Natural killer cell (primary cell): ENCODE results near the gene FLOT1. TPM values are rescaled to one million over a fixed set of nuclear protein-coding genes. Genes with fewer than 3 reads are reported as not detected.

Source experiments
- ATAC-seq, 3 donors: fragments of 150-1000 bp in 2 of 3; fragments of 200-7000 bp in 1 of 3; cut with Tn5 transposase; 1 replicate in 1 of 3; 2 replicates in 2 of 3; pipeline ENCODE4 v1.10.0; 2021; ENCODE audit warnings: mild to moderate bottlenecking in 2 of 3, moderate library complexity in 2 of 3
- DNase-seq, 2 donors: peaks; one replicate each; pipeline versions ENCODE4 v3.0.0 to v3.0.0-alpha.2; 2013 to 2021; ENCODE audit warnings: mixed read lengths in 1 of 2
- H3K27ac ChIP-seq: one replicate; pipeline ENCODE4 v1.5.1; 2013; ENCODE audit warnings: mild to moderate bottlenecking, low read length
- H3K27me3 ChIP-seq: one replicate; pipeline ENCODE4 v1.6.1; 2013; ENCODE audit warnings: low read length; ENCODE audit not compliant: control insufficient read depth, insufficient read depth
- H3K36me3 ChIP-seq: one replicate; pipeline ENCODE4 v1.6.1; 2013; ENCODE audit warnings: low read length; ENCODE audit not compliant: control insufficient read depth, insufficient read depth
- H3K4me1 ChIP-seq: one replicate; pipeline ENCODE4 v1.6.1; 2013; ENCODE audit warnings: low read length; ENCODE audit not compliant: control insufficient read depth, insufficient read depth
- H3K4me3 ChIP-seq: one replicate; pipeline ENCODE4 v1.5.1; 2013; ENCODE audit warnings: low read length
- H3K9me3 ChIP-seq: one replicate; pipeline ENCODE4 v1.6.1; 2013; ENCODE audit warnings: low read length; ENCODE audit not compliant: control insufficient read depth, insufficient read depth
- H3K27ac Mint-ChIP-seq, 2 donors: one replicate each; pipeline ENCODE4 v1.8.0; 2022; ENCODE audit warnings: mild to moderate bottlenecking in 2 of 2, mixed read lengths in 2 of 2, moderate library complexity in 1 of 2
- H3K27me3 Mint-ChIP-seq, 2 donors: one replicate each; pipeline ENCODE4 v1.8.0; 2022; ENCODE audit warnings: low read depth in 2 of 2, mixed read lengths in 2 of 2
- H3K36me3 Mint-ChIP-seq: one replicate; pipeline ENCODE4 v1.8.0; 2022; ENCODE audit warnings: mixed read lengths
- H3K4me1 Mint-ChIP-seq, 2 donors: one replicate each; pipeline ENCODE4 v1.8.0; 2022; ENCODE audit warnings: mixed read lengths in 2 of 2
- H3K4me3 Mint-ChIP-seq: one replicate; pipeline ENCODE4 v1.8.0; 2022; ENCODE audit warnings: mild to moderate bottlenecking, moderate library complexity, mixed read lengths
- H3K9me3 Mint-ChIP-seq, 2 donors: one replicate each; pipeline ENCODE4 v1.8.0; 2022; ENCODE audit warnings: mixed read lengths in 2 of 2
- WGBS: methylation state at CpG from one replicate; pipeline ENCODE4 v1.1.7; 2013; ENCODE audit warnings: missing lambda C conversion rate; ENCODE audit not compliant: insufficient coverage; 5-methylcytosine and 5-hydroxymethylcytosine counted together
- intact Hi-C: fragments of 100-400 bp; cut with micrococcal nuclease; formaldehyde crosslinking; loops from one replicate; pipeline ENCODE4 v1.14.2; 2022
- total RNA-seq, 4 donors: library from RNA; stranded (reverse); fragments of 120-200 nt in 1 of 4; gene quantifications; one replicate each; pipeline versions ENCODE4 v1.2.3 to v1.2.4, GENCODE V29; 2013 to 2022
- TF ChIP-seq, protein P1 (sequence below): fragments of 200-600 bp; IDR thresholded peaks from one replicate; pipeline ENCODE4 v1.8.0; 2022; ENCODE audit warnings: antibody characterized with exemption

Gene FLOT1
- total RNA-seq, 3 donors from 2014 or later (not counting 1 experiment from before 2014, with no cell fraction given): 73.1 to 113 (median 94.2) TPM

DNA sequence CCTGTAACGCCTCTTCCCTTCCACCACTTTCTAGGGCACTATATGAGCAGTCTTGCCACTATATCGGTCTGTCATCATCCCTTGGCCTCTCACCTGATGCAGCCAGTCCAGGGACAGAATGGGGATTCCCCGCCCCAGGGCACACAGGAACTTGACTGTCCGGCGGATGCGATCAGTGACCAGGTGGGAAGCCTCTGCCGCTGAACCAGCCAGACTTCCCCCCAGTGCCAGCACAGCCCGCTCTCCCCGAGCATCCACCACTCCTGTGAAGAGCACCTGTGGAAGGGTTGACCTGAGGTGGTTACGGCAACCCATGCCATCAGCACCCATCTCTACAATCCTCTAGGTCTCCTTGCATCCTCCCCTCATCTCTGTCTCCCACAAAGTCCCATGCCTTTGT lies 39.5 kb downstream of the FLOT1 start:
- Mint-ChIP-seq H3K9me3 (no peaks in the 10 kb centered on the region), H3K36me3 (peaks cover 8% of the 10 kb centered on the region), H3K27ac (no peak overlapping the region), H3K4me3 (no peak overlapping the region), H3K4me1 (peaks cover 0 to 20% of the 10 kb centered on the region in 2 donors), H3K27me3 (no peaks in the 10 kb centered on the region)
- H3K4me1 ChIP-seq: no peaks in the 10 kb centered on the region
- no peaks in the 10 kb centered on the region for H3K27me3 ChIP-seq
- H3K27ac ChIP-seq: no peak overlapping the region
- 98% methylated on average over 10 of the region's 10 CpGs for WGBS
- no peak for ATAC-seq
- no peak for DNase-seq
- H3K9me3 ChIP-seq: no peaks in the 10 kb centered on the region
- no peak overlapping the region for H3K4me3 ChIP-seq
- TF ChIP-seq, protein P1, sequence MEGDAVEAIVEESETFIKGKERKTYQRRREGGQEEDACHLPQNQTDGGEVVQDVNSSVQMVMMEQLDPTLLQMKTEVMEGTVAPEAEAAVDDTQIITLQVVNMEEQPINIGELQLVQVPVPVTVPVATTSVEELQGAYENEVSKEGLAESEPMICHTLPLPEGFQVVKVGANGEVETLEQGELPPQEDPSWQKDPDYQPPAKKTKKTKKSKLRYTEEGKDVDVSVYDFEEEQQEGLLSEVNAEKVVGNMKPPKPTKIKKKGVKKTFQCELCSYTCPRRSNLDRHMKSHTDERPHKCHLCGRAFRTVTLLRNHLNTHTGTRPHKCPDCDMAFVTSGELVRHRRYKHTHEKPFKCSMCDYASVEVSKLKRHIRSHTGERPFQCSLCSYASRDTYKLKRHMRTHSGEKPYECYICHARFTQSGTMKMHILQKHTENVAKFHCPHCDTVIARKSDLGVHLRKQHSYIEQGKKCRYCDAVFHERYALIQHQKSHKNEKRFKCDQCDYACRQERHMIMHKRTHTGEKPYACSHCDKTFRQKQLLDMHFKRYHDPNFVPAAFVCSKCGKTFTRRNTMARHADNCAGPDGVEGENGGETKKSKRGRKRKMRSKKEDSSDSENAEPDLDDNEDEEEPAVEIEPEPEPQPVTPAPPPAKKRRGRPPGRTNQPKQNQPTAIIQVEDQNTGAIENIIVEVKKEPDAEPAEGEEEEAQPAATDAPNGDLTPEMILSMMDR: no peak
- intact Hi-C loops: no loop called here
- peaks cover 34% of the 10 kb centered on the region for H3K36me3 ChIP-seq

- no peak overlapping the region for H3K27ac ChIP-seq
- H3K4me1 Mint-ChIP-seq: peaks cover 0 to 16% of the 10 kb centered on the region in 2 donors
- H3K36me3 Mint-ChIP-seq: peaks cover 8% of the 10 kb centered on the region
- no peaks in the 10 kb centered on the region for H3K27me3 Mint-ChIP-seq
- H3K36me3 ChIP-seq: peaks cover 19% of the 10 kb centered on the region
- H3K27ac Mint-ChIP-seq: no peak overlapping the region
- no peak overlapping the region for H3K4me3 ChIP-seq
- DNase-seq (no peak), ATAC-seq (no peak)
- no peaks in the 10 kb centered on the region for H3K9me3 ChIP-seq
- intact Hi-C loops: no loop called here
- no peaks in the 10 kb centered on the region for H3K4me1 ChIP-seq
- H3K9me3 Mint-ChIP-seq: no peaks in the 10 kb centered on the region
- H3K4me3 Mint-ChIP-seq: no peak overlapping the region
- H3K27me3 ChIP-seq: no peaks in the 10 kb centered on the region
- TF ChIP-seq, protein P1: no peak
- 90% methylated on average over 2 of the region's 4 CpGs for WGBS
Observed at GRCh38 chr6:30700340-30700739, 42.1 kb downstream of the FLOT1 start.

- Mint-ChIP-seq H3K27ac (no peak overlapping the region), H3K4me1 (peaks cover 0 to under 1% of the 10 kb centered on the region in 2 donors), H3K4me3 (no peak overlapping the region), H3K36me3 (no peaks in the 10 kb centered on the region), H3K27me3 (no peaks in the 10 kb centered on the region), H3K9me3 (no peaks in the 10 kb centered on the region)
- Histone ChIP-seq H3K36me3 (peaks cover 3% of the 10 kb centered on the region), H3K4me3 (no peak overlapping the region), H3K27ac (no peak overlapping the region), H3K9me3 (no peaks in the 10 kb centered on the region), H3K4me1 (peaks cover 2% of the 10 kb centered on the region), H3K27me3 (no peaks in the 10 kb centered on the region)
- ATAC-seq (no peak), DNase-seq (no peak)
- intact Hi-C loops: no loop called here
- WGBS: 100% methylated on average over 5 of the region's 5 CpGs
- TF ChIP-seq, protein P1: no peak
Observed at GRCh38 chr6:30696432-30696831, 46.1 kb downstream of the FLOT1 start.

GRCh38 chr6:30691208-30691847 lies 51.2 kb downstream of the FLOT1 start:
- no peaks in the 10 kb centered on the region for H3K9me3 Mint-ChIP-seq
- Histone ChIP-seq H3K4me1 (peaks cover 42% of the 10 kb centered on the region), H3K36me3 (no peaks in the 10 kb centered on the region), H3K9me3 (no peaks in the 10 kb centered on the region), H3K4me3 (peak overlapping the region; percentile 60), H3K27ac (no peak overlapping the region), H3K27me3 (no peaks in the 10 kb centered on the region)
- peaks cover 39 to 45% of the 10 kb centered on the region in 2 donors for H3K4me1 Mint-ChIP-seq
- TF ChIP-seq, protein P1: no peak
- H3K4me3 Mint-ChIP-seq: peak overlapping the region; percentile 79
- DNase-seq (no peak), ATAC-seq (no peak)
- 51% methylated on average over 3 of the region's 8 CpGs for WGBS
- no peaks in the 10 kb centered on the region for H3K27me3 Mint-ChIP-seq
- intact Hi-C loops: no loop called here
- no peaks in the 10 kb centered on the region for H3K36me3 Mint-ChIP-seq
- H3K27ac Mint-ChIP-seq: peak overlapping the region; percentile 91 to 98
